HEK293T (cell line): ENCODE measurements around the gene OR51I2.

ENCODE experiments used
- PKNOX1 ChIP-seq: fragments of 450-650 bp; IDR thresholded peaks from 2 replicates; pipeline ENCODE4 v1.6.1; 2016
- ZNF384 ChIP-seq: fragments of 450-650 bp; IDR thresholded peaks from 2 replicates; pipeline ENCODE4 v1.6.1; 2016

- no peak for TF ChIP-seq PKNOX1
- no peak for TF ChIP-seq ZNF384
Measured at GRCh38 chr11:5486421-5486820, 37.3 kb downstream of the OR51I2 start.
